Gastroesophageal sphincter (tissue), 4 donors: Measurements from ENCODE around the gene OTUD6A. TPM values are rescaled to one million over a fixed set of nuclear protein-coding genes. Genes with fewer than 3 reads are reported as not detected.

Experiments
- ATAC-seq: fragments of 150-250 bp; one replicate; pipeline ENCODE4 v1.9.1; 2016; ENCODE audit warnings: mild to moderate bottlenecking, moderate library complexity
- H3K27ac ChIP-seq, 4 donors: fragments of 200-600 bp; sonication (generic) in 3 of 4; 1 replicate in 3 of 4; 2 replicates in 1 of 4; pipeline ENCODE4 v1.5.1; 2016 to 2019
- H3K27me3 ChIP-seq: fragments of 200-600 bp; sonication (generic); one replicate; pipeline ENCODE4 v1.5.1; 2019
- H3K36me3 ChIP-seq, 2 donors: fragments of 200-600 bp; sonication (generic); one replicate each; pipeline ENCODE4 v1.5.1; 2019; ENCODE audit warnings: control low read depth in 1 of 2
- H3K4me1 ChIP-seq, 3 donors: fragments of 200-600 bp; sonication (generic); 1 replicate in 2 of 3; 2 replicates in 1 of 3; pipeline ENCODE4 v1.5.1; 2016 to 2019; ENCODE audit warnings: control low read depth in 2 of 3
- H3K4me3 ChIP-seq, 2 donors: fragments of 200-600 bp; sonication (generic); one replicate each; pipeline ENCODE4 v1.5.1; 2019; ENCODE audit warnings: mild to moderate bottlenecking in 1 of 2, moderate library complexity in 1 of 2
- H3K9me3 ChIP-seq, 3 donors: fragments of 200-600 bp; sonication (generic); one replicate each; pipeline ENCODE4 v1.5.1; 2017 to 2019; ENCODE audit warnings: control low read depth in 2 of 3
- EP300 ChIP-seq: sonication (generic); formaldehyde crosslinking; IDR thresholded peaks from one replicate; pipeline ENCODE4 v1.6.1; 2017; ENCODE audit warnings: antibody characterized with exemption, mild to moderate bottlenecking
- POLR2A ChIP-seq, 2 donors: fragments of 450-650 bp; IDR thresholded peaks; one replicate each; pipeline ENCODE4 v1.6.1; 2017; ENCODE audit warnings: antibody characterized with exemption in 2 of 2, mild to moderate bottlenecking in 2 of 2, moderate library complexity in 1 of 2
- POLR2AphosphoS5 ChIP-seq: sonication (generic); formaldehyde crosslinking; IDR thresholded peaks from one replicate; pipeline ENCODE4 v1.6.1; 2017; ENCODE audit warnings: antibody characterized with exemption
- WGBS, 2 donors: methylation state at CpG; one replicate each; pipeline ENCODE4 v1.1.5; 2018; ENCODE audit warnings: low coverage in 1 of 2; 5-methylcytosine and 5-hydroxymethylcytosine counted together
- total RNA-seq, 4 donors: library from RNA; depleted of rRNA; stranded (reverse); fragments of >200 nt; gene quantifications; one replicate each; pipeline ENCODE4 v1.1.0, GENCODE V29; 2016
- TF ChIP-seq, protein P1 (sequence below), 4 experiments: fragments of 200-600 bp in 2 of 4; fragments of 450-650 bp in 2 of 4; sonication (generic) in 1 of 4; IDR thresholded peaks; one replicate each; pipeline ENCODE4 v1.5.1; 2017 to 2019; ENCODE audit warnings: antibody characterized with exemption in 4 of 4, mild to moderate bottlenecking in 2 of 4, moderate library complexity in 2 of 4

Gene OTUD6A
- total RNA-seq, 4 donors from 2014 or later, result not detected

DNA sequence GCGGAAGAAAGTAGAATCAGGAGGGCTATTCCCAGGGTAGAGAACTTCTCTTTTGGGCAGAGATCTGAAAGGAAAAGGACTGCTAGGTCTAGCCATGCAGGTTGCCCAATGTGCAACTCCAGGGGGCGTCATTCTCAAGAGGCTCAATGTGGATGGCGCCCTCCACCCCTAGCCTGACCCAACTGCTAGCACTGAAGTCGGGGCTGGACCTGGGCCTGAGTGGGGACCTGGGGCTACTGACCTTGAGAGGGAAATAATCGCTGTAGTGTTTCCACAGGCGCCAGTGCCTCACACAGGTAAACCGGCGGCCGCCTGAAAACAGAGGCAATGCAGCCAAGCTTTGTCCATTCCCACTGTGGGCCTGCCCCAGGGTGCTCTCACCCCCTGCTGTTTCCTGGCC lies 18.6 kb upstream of the OTUD6A start:
- no peak for ATAC-seq
- Histone ChIP-seq H3K9me3 (no peaks in the 10 kb centered on the region), H3K4me3 (no peak overlapping the region), H3K27ac (no peak overlapping the region), H3K36me3 (no peaks in the 10 kb centered on the region), H3K27me3 (no peaks in the 10 kb centered on the region), H3K4me1 (no peaks in the 10 kb centered on the region)
- 87% methylated on average over 3 of the region's 9 CpGs; no CpG with 5 or more reads in 1 of the 2 donors for WGBS, 2 donors
- TF ChIP-seq, protein P1, sequence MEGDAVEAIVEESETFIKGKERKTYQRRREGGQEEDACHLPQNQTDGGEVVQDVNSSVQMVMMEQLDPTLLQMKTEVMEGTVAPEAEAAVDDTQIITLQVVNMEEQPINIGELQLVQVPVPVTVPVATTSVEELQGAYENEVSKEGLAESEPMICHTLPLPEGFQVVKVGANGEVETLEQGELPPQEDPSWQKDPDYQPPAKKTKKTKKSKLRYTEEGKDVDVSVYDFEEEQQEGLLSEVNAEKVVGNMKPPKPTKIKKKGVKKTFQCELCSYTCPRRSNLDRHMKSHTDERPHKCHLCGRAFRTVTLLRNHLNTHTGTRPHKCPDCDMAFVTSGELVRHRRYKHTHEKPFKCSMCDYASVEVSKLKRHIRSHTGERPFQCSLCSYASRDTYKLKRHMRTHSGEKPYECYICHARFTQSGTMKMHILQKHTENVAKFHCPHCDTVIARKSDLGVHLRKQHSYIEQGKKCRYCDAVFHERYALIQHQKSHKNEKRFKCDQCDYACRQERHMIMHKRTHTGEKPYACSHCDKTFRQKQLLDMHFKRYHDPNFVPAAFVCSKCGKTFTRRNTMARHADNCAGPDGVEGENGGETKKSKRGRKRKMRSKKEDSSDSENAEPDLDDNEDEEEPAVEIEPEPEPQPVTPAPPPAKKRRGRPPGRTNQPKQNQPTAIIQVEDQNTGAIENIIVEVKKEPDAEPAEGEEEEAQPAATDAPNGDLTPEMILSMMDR (IDR thresholded peaks at IDR 0.05), result no peak
- TF ChIP-seq POLR2AphosphoS5, result no peak
- no peak for TF ChIP-seq POLR2A (IDR thresholded peaks at IDR 0.05)
- TF ChIP-seq EP300, result no peak

DNA sequence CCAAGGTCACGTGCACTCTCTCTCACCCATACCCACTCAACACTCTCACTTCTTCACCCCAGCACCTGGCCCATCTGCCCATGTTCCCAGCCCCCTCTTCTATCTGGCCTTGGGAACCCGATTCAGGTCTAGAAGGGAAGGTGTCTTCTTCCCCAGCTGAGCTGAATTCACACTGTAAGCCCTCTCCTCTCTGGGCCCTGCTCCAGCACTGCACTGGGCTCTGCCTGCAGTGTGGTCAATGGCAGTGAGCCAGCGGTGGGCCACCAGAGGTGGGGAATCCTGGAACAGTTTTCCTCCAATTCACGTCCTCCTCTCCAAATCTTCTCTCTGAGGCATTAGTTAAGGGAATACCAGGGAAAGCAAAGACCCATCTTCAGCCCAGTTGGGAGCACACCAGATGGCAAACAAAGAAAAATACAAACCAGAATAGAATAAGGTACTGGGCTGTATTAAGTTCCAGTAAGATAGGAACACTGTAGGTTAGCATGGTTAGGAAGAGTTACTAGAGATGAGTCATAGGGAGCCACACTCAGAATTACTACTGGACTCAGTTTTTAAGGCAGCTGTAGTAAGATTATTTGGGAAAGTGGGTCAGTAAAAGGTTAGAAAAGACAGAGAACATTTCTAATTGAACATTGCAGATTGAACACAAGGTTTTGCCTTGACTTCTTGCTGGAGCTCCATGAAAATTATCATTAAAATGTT lies 17.6 kb upstream of the OTUD6A start:
- no peak overlapping the region for H3K27ac ChIP-seq
- no peak overlapping the region for H3K4me3 ChIP-seq
- WGBS, 2 donors, result 74 to 80% methylated on average over 1 to 4 of the region's 4 CpGs
- no peaks in the 10 kb centered on the region for H3K27me3 ChIP-seq
- TF ChIP-seq, protein P1 (IDR thresholded peaks at IDR 0.05), result no peak
- TF ChIP-seq POLR2AphosphoS5 (no peak), EP300 (no peak)
- H3K9me3 ChIP-seq, result no peaks in the 10 kb centered on the region
- H3K36me3 ChIP-seq, result no peaks in the 10 kb centered on the region
- peak; percentile 23 for ATAC-seq
- H3K4me1 ChIP-seq, result no peaks in the 10 kb centered on the region

DNA sequence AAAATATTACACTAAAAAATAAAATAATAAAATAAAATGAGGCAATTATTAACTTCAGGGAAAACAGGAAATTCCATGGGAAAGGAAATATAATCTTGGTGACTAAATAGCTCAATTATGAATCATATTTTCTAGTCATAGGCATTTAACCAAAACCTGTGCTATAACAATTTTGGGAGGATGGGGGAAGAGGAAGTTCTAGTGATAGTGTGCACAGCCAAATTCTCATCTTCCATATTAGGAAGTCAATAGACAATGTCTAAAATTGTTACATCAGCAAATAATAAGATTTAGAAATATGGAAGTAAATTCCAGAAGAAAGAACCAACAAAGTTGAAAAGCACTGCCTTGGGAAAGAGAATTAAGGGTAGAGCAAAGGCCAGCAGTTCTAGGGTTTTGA lies 15.3 kb upstream of the OTUD6A start:
- no peak for TF ChIP-seq POLR2AphosphoS5
- TF ChIP-seq POLR2A (IDR thresholded peaks at IDR 0.05), result no peak
- no peak for TF ChIP-seq EP300
- TF ChIP-seq, protein P1 (IDR thresholded peaks at IDR 0.05), result no peak
- no peaks in the 10 kb centered on the region for H3K27me3 ChIP-seq
- H3K9me3 ChIP-seq, result no peaks in the 10 kb centered on the region
- H3K4me1 ChIP-seq, result no peaks in the 10 kb centered on the region
- H3K27ac ChIP-seq, result no peak overlapping the region
- ATAC-seq, result no peak
- no peak overlapping the region for H3K4me3 ChIP-seq
- no peaks in the 10 kb centered on the region for H3K36me3 ChIP-seq

DNA sequence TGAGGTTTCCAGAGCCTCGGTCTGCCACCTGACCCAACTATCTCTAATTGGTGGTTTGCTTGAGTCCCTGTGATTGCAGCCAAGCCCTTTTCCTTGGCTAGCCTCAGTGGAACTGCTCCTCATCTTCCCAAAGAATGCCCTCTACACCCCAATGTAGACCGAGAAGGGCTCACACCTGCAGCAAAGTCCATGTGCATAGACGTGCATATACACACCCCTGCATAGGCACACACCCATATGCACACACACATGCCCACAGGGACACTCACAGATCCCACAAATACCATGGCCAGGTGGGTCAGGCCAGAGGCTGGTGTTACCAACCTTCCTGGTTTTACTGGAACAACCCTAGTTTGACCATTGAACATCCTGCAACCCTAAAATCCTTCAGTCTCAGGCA lies 12.9 kb upstream of the OTUD6A start:
- WGBS, 2 donors, result 77% methylated on average over 3 of the region's 3 CpGs; no CpG with 5 or more reads in 1 of the 2 donors
- ATAC-seq, result no peak
- H3K4me3 ChIP-seq, result no peak overlapping the region
- H3K4me1 ChIP-seq, result no peaks in the 10 kb centered on the region
- no peaks in the 10 kb centered on the region for H3K9me3 ChIP-seq
- TF ChIP-seq EP300 (no peak), POLR2AphosphoS5 (no peak), POLR2A (IDR thresholded peaks at IDR 0.05) (no peak)
- TF ChIP-seq, protein P1 (IDR thresholded peaks at IDR 0.05), result no peak
- no peaks in the 10 kb centered on the region for H3K36me3 ChIP-seq
- no peak overlapping the region for H3K27ac ChIP-seq
- no peaks in the 10 kb centered on the region for H3K27me3 ChIP-seq

DNA sequence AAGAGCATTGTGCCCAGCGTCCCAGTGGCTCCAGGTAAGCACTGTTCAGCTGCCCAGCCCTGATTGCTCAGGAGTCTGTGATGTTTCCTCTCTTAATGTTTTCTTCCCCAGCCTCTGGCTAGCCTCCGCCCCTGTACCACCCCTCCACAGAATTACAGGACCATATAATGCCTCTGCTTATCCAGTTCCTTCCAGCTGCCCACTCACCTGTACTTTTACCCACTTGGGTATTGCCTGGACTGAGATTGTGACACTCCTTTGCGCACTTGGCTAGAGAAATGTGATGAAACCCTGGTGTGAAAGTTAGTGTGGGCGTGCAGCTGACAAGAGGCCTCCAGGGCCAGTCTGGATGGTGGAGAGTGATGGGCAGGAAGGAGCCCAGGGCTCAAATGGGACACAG lies 12.3 kb upstream of the OTUD6A start, which contains the start of gene AWAT2:
TSS of gene AWAT2 (minus strand) at position 14 of the 400 bp plus-strand sequence. CDS start at position 8, 6 bp downstream.
- no peak for TF ChIP-seq POLR2A (IDR thresholded peaks at IDR 0.05)
- TF ChIP-seq, protein P1 (IDR thresholded peaks at IDR 0.05), result no peak
- TF ChIP-seq EP300, result no peak
- TF ChIP-seq POLR2AphosphoS5, result no peak
- WGBS, 2 donors, result 73% methylated on average over 2 of the region's 4 CpGs; no CpG with 5 or more reads in 1 of the 2 donors
- Histone ChIP-seq H3K9me3 (no peaks in the 10 kb centered on the region), H3K4me3 (no peak within 1 kb of the TSS), H3K36me3 (no peaks in the 10 kb centered on the region), H3K27me3 (no peaks in the 10 kb centered on the region), H3K27ac (no peak within 1 kb of the TSS), H3K4me1 (no peaks in the 10 kb centered on the region)
- no peak for ATAC-seq
